Measurements from ENCODE around the gene MPIG6B.
"Not testable (repeated sequence)": the region's sequence is repeated elsewhere in the genome, so short reads cannot be mapped to it uniquely, and the experiment has no call there.

Gene MPIG6B

DNA sequence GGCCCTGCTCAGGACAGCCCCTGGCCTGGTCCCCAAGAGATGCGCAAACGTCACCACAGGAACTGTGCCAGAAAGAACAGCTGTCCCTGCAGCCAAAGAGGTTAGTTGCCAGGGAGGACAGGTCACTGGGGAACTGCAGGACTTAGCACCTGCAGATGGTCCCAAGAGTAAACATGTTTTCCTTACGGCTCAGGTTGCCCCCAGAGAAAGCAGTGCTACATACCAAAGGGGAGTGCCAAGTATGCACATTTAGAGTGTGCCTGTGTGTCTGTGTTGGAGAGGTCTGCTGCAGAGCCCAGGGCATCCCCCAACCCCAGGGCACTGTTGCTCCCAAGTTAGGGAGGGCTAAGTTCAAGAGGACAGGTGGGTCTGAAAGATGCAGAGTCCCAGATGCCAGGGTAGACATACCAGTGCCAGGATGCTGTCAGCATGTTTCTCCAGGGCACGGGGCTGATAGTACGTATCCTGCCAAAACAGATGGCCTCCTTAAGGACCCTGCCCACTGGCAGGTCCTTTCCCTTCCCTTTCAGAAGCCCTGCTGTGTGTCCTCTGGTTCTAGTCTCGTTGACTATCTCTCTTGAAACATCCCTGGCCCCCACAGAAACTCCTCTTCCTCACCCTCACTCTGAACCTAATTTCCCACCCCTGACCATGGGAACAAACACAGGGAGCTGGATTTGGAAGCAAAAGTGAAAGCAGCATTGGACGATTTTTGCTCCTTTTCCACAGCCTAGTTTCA, 21.3 kb upstream of the MPIG6B start:
- DNase-seq (ENCODE audit: low spot score), result no peak

GRCh38 chr6:31702405-31702818, 20.8 kb upstream of the MPIG6B start:
- no peak for DNase-seq (ENCODE audit: low spot score)

GRCh38 chr6:31702819-31703716, 20.1 kb upstream of the MPIG6B start, which contains the start of gene ABHD16A:
ABHD16A (minus strand) TSS chr6:31703324; CDS start chr6:31703281, 43 bp downstream.
- peak; percentile 97 for DNase-seq (ENCODE audit: low spot score)

- no peak for DNase-seq (ENCODE audit: low spot score)
Measured at GRCh38 chr6:31705931-31706330, 17.2 kb upstream of the MPIG6B start.

GRCh38 chr6:31706599-31706998, 16.6 kb upstream of the MPIG6B start, which contains the start of gene LY6G6F:
LY6G6F (plus strand) TSS chr6:31706866; CDS start chr6:31706907, 41 bp downstream.
- DNase-seq (ENCODE audit: low spot score), result no peak

DNA sequence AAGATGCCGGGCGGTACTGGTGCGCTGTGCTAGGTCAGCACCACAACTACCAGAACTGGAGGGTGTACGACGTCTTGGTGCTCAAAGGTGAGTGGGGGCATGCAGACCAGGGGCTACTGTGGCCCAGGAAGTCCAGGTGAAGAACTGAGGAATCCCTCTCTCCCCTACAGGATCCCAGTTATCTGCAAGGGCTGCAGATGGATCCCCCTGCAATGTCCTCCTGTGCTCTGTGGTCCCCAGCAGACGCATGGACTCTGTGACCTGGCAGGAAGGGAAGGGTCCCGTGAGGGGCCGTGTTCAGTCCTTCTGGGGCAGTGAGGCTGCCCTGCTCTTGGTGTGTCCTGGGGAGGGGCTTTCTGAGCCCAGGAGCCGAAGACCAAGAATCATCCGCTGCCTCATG, 15.5 kb upstream of the MPIG6B start:
- no peak for DNase-seq (ENCODE audit: low spot score)

DNA sequence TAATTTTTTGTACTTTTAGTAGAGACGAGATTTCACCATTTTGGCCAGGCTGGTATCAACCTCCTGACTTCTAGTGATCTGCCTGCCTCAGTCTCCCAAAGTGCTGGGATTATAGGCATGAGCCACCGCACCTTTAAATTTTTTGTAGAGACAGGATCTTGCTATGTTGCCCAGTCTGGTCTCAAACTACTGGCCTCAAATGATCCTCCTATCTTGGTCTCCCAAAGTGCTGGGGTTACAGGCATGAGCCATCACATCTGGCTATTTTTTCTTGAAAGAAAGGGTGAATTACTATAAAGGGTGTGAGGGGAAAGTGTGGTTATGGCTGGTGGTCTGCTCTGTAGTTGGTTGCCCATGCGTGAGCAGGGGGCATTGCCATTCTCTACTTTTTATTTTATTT, 14.9 kb upstream of the MPIG6B start:
- no peak for DNase-seq (ENCODE audit: low spot score)

DNA sequence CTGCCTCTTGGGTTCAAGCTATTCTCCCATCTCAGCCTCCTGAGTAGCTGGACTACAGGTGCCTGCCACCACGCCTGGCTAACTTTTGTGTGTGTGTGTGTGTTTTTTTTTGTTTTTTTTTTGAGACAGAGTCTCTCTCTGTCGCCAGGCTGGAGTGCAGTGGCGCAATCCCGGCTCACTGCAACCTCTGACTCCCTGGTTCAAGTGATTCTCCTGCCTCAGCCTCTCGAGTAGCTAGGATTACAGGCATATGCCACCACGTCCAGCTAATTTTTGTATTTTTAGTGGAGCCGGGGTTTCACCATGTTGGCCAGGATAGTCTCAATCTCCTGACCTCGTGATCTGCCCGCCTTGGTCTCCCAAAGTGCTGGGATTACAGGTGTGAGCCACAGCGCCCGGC, 14.0 kb upstream of the MPIG6B start:
- not testable (repeated sequence) for DNase-seq (ENCODE audit: low spot score)

GRCh38 chr6:31710523-31711219, 12.5 kb upstream of the MPIG6B start:
- no peak for DNase-seq (ENCODE audit: low spot score)

DNA sequence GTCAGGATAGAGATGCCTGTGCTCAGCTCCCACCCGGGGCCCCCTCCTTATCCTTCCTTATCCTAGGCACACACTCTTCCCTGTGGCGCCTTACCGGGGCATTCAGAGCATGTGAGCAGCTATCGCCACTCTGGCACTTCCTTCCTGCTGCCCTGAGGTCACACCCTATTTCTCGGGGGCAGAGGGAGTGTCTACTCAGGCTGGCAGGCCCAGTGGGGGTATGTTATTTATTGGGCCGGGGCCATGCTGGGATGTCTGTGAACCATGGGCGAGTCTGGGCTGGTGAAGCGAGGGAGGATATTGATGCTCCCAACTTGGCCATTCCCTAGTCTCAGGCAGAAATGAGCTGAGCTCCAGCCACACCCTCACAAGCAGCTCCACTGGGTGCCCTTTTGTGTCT, 11.9 kb upstream of the MPIG6B start:
- no peak for DNase-seq (ENCODE audit: low spot score)

- no peak for DNase-seq (ENCODE audit: low spot score)
Measured at GRCh38 chr6:31712296-31712695, 10.9 kb upstream of the MPIG6B start.

GRCh38 chr6:31713465-31713864, 9.7 kb upstream of the MPIG6B start:
- no peak for DNase-seq (ENCODE audit: low spot score)

- no peak for DNase-seq (ENCODE audit: low spot score)
Measured at GRCh38 chr6:31713991-31714684, 9.0 kb upstream of the MPIG6B start.

- no peak for DNase-seq (ENCODE audit: low spot score)
Measured at GRCh38 chr6:31715022-31715958, 7.9 kb upstream of the MPIG6B start, which contains the start of gene LY6G6D. LY6G6D (plus strand) TSS chr6:31715348; CDS start chr6:31715356, 8 bp downstream.

DNA sequence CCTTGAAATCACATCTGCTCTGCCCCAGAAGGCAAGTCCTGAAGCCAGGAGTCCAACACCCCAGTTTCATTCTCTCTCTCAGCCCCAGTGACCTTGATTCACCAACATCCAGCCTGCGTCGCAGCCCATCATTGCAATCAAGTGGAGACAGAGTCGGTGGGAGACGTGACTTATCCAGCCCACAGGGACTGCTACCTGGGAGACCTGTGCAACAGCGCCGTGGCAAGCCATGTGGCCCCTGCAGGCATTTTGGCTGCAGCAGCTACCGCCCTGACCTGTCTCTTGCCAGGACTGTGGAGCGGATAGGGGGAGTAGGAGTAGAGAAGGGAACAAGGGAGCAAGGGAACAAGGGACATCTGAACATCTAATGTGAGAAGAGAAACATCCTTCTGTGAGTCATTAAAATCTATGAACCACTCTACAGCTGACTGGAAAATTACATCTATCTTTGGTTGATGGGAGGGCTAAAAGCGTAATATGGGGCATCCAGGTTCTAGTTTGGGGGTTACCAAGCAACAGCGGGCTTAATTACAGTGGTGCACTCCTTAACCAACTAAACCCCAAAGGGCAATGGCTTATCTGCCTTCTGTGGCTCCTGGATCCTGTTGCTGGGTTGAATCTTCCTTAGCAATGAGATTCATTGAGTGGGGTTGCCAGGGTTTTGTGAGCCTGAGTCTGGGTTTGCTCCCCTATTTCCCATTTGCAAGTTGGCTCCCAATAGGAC, 5.5 kb upstream of the MPIG6B start:
- DNase-seq (ENCODE audit: low spot score), result no peak

DNA sequence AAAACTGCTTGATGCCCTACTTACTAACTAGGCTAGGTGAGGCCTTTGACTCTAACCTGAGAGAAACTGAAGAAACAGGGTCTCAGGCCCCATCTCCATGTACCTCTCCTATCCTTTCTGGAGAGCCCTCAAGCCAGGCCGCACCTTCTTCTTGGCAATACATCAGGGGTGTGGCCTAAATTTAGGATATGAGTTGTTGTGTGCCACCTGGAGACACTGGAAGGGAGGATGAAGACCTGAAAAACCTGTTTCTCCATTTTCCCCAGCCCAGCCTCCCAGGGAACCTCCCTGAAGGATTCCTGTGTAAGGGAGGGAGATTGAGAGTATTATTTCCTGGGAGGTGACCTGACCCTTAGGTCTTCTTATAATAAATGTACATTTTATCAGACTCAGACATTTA, 4.9 kb upstream of the MPIG6B start:
- DNase-seq (ENCODE audit: low spot score), result no peak

- no peak for DNase-seq (ENCODE audit: low spot score)
Measured at GRCh38 chr6:31719001-31719400, 4.2 kb upstream of the MPIG6B start.

- DNase-seq (ENCODE audit: low spot score), result no peak
Measured at GRCh38 chr6:31720196-31720770, 2.9 kb upstream of the MPIG6B start.

DNA sequence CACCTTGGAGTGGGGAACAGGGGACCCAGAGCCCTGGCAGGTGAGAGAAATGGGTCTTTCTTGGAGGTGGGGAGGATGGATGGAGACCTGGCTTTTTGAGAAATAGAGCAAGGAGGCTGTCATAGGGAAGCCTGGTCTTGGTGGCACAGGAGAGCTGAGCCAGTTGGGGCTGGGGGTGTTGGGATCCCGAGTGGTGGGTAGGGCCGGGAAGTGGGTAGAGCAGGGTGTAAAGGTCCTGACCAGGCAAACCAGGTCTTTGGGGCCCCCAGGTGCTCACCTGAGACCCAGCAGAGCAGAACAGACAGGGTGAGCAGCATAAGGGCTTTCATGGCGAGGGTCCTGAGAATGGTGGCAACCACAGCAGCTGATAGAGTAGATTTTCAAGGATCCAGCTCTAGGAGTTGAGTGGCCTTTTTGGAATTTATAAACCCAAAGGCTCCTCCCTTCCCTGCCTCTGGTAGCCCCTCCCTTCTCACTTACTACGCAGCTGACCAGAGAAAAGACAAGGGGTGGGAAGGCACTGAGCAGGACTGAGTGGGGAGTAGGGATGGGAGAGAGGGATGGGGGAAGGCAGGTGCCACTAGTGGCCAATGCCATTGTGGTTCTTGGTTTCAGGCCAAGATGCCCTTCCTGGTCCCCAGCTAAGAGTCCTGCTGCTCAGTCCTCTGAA, 1.7 kb upstream of the MPIG6B start, which contains the start of gene LY6G6C:
TSS of gene LY6G6C (minus strand) at position 396 of the 670 bp plus-strand sequence. CDS start at position 329, 67 bp downstream.
- no peak for DNase-seq (ENCODE audit: low spot score)

All from CD4-positive, alpha-beta T cell treated with Interleukin-15 for 4 hours (primary cell).